ENCODE data around the gene SLC16A8.

SLC16A8 gene

GRCh38 chr22:38082986-38083710 lies 836 bp downstream of the SLC16A8 start:
- H3K27ac ChIP-seq (ENCODE audit: extremely low read depth, low read depth, low read length), result no peak overlapping the region
- POLR2A ChIA-PET, result no interaction called here

DNA sequence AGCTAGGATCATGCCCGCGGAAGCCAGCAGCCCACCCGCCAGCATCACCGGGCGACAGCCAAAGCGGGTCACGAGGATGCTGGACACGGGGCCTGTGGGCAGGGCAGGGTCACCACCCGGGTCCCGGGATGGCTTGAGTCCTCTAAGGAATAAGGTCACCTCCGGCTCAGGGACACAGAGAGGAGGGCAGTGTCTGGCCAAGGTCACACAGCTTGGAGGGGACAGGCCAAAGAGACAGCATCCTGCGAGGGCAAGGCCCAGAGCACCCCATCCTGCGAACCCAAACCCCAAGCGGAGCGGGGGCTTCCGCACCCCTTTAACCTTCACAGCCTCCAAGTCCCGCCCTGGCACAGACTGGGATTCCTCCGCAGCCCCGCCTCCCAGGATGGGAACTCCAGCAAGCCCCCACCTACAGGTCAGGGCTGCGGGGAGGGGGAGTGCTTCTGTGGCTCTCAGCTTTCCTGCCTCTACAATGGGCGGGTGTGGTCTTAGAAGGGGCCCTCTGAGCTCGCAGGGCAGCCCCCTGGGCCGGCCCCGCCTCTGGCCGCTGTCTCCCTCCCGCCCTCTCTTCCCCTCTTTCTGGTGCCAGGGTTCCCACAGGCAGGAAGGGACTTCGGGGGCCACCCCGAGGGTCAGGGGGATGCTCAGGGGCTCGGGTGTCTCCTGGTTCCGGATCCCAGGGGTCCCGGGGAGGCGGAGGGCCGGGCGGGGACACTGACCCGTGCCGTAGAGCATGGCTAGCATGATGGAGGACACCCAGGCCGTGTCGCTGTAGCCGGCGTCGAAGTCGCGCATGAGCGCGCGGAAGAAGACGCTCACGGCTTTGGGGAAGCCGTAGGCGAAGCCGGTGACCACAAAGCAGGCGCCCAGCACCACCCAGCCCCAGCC lies 1.8 kb downstream of the SLC16A8 start:
- Histone ChIP-seq H3K4me1 (ENCODE audit: control insufficient read depth, insufficient read depth, low read length) (no peaks in the 10 kb centered on the region), H3K36me3 (ENCODE audit: control insufficient read depth in 2 of 2, insufficient read depth in 1 of 2, low read length in 2 of 2) (peaks cover 0 to 20% of the 10 kb centered on the region in 2 experiments; a peak in 1 of 3 replicates), H3K9me3 (ENCODE audit: control insufficient read depth, insufficient read depth, low read depth, low read length) (no peaks in the 10 kb centered on the region), H3K27ac (ENCODE audit: extremely low read depth, low read depth, low read length) (no peak overlapping the region), H3K4me3 (ENCODE audit: low read depth, low read length) (no peak overlapping the region)
- POLR2A ChIA-PET, result interaction anchor here (0.6 kb wide), 1 partner anchor 365 kb away, joined by 3 read pairs; no protein-coding TSS in a partner anchor
- TF ChIP-seq KLF8 (tag by site-specific recombination; IDR thresholded peaks at IDR 0.05) (0 out of 2 replicates have a peak, but pooled peaks have one; percentile 14), ZEB2 (tag by site-specific recombination; IDR thresholded peaks at IDR 0.05) (no peak), SP2 (tag by site-specific recombination; IDR thresholded peaks at IDR 0.05) (peak; percentile 37; the same call in 1 of the 2 replicates)
- CTCF ChIA-PET, result interaction anchor here (1.5 kb wide), 1 partner anchor 18 kb away, joined by 4 read pairs; no protein-coding TSS in a partner anchor

More at GRCh38 chr22:38082986-38083710, 836 bp downstream of the SLC16A8 start:
- no peak overlapping the region for H3K4me3 ChIP-seq (ENCODE audit: low read depth, low read length)
- no peaks in the 10 kb centered on the region for H3K4me1 ChIP-seq (ENCODE audit: control insufficient read depth, insufficient read depth, low read length)
- peaks cover 0 to 25% of the 10 kb centered on the region in 2 experiments; a peak in 2 of 3 replicates for H3K36me3 ChIP-seq (ENCODE audit: control insufficient read depth in 2 of 2, insufficient read depth in 1 of 2, low read length in 2 of 2)
- CTCF ChIA-PET, result interaction anchor here (1.7 kb wide), 1 partner anchor 31 kb away, joined by 7 read pairs; no protein-coding TSS in a partner anchor
- H3K9me3 ChIP-seq (ENCODE audit: control insufficient read depth, insufficient read depth, low read depth, low read length), result no peaks in the 10 kb centered on the region
- TF ChIP-seq ZBTB7A (tag by site-specific recombination; IDR thresholded peaks at IDR 0.05; ENCODE audit: low read depth) (no peak), BCL11A (tag by site-specific recombination; IDR thresholded peaks at IDR 0.05; ENCODE audit: low read depth) (no peak), ZNF621 (tag by site-specific recombination; IDR thresholded peaks at IDR 0.05) (no peak), ZNF561 (tag by site-specific recombination; IDR thresholded peaks at IDR 0.05; ENCODE audit: borderline replicate concordance) (no peak), KLF1 (tag by site-specific recombination; IDR thresholded peaks at IDR 0.05) (no peak), ZNF148 (tag by site-specific recombination; IDR thresholded peaks at IDR 0.05; ENCODE audit: borderline replicate concordance) (no peak), ZNF501 (tag by site-specific recombination; IDR thresholded peaks at IDR 0.05) (no peak), IKZF3 (tag by site-specific recombination; IDR thresholded peaks at IDR 0.05) (no peak)
- TF ChIP-seq, protein P1, sequence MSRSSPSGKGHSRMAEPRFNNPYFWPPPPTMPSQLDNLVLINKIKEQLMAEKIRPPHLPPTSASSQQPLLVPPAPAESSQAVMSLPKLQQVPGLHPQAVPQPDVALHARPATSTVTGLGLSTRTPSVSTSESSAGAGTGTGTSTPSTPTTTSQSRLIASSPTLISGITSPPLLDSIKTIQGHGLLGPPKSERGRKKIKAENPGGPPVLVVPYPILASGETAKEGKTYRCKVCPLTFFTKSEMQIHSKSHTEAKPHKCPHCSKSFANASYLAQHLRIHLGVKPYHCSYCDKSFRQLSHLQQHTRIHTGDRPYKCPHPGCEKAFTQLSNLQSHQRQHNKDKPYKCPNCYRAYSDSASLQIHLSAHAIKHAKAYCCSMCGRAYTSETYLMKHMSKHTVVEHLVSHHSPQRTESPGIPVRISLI (tag by site-specific recombination; IDR thresholded peaks at IDR 0.05), result no peak
- TF ChIP-seq, protein P2, sequence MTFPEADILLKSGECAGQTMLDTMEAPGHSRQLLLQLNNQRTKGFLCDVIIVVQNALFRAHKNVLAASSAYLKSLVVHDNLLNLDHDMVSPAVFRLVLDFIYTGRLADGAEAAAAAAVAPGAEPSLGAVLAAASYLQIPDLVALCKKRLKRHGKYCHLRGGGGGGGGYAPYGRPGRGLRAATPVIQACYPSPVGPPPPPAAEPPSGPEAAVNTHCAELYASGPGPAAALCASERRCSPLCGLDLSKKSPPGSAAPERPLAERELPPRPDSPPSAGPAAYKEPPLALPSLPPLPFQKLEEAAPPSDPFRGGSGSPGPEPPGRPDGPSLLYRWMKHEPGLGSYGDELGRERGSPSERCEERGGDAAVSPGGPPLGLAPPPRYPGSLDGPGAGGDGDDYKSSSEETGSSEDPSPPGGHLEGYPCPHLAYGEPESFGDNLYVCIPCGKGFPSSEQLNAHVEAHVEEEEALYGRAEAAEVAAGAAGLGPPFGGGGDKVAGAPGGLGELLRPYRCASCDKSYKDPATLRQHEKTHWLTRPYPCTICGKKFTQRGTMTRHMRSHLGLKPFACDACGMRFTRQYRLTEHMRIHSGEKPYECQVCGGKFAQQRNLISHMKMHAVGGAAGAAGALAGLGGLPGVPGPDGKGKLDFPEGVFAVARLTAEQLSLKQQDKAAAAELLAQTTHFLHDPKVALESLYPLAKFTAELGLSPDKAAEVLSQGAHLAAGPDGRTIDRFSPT (tag by site-specific recombination; IDR thresholded peaks at IDR 0.05), result no peak

Data from HEK293 (cell line).